Peyer's patch (tissue), 4 donors: ENCODE results near the gene CNTRL.

Source experiments
- POLR2A ChIP-seq, 2 donors: fragments of 450-650 bp; IDR thresholded peaks; one replicate each; pipeline ENCODE4 v1.5.1; 2017; ENCODE audit warnings: antibody characterized with exemption in 2 of 2, mild to moderate bottlenecking in 2 of 2, moderate library complexity in 2 of 2
- TF ChIP-seq, protein P1 (sequence below), 6 experiments: fragments of 450-650 bp in 4 of 6; fragments of 200-600 bp in 2 of 6; sonication (generic) in 1 of 6; IDR thresholded peaks; one replicate each; pipeline ENCODE4 v1.5.1; 2017 to 2019; ENCODE audit warnings: antibody characterized with exemption in 6 of 6, mild to moderate bottlenecking in 3 of 6, moderate library complexity in 1 of 6

DNA sequence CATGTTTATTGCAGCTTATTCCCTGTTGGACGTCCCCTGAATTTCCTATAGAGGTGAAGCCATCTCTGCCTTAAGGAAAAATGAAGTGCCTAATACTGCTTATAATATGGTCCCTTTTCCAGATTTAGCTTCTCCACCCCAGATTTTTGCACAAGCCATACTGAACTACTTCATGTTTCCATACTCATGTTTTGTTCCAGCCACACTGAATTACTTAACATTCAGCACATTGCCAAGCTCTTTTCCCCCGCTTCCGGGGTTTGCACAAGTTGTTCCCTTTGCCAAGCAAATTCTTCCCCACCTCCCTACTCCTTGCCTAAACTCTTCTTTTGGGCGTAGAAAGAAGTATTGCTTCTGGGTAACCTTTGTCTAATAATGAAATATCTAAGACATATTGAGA, 1.7 kb upstream of the CNTRL start:
- TF ChIP-seq, protein P1, sequence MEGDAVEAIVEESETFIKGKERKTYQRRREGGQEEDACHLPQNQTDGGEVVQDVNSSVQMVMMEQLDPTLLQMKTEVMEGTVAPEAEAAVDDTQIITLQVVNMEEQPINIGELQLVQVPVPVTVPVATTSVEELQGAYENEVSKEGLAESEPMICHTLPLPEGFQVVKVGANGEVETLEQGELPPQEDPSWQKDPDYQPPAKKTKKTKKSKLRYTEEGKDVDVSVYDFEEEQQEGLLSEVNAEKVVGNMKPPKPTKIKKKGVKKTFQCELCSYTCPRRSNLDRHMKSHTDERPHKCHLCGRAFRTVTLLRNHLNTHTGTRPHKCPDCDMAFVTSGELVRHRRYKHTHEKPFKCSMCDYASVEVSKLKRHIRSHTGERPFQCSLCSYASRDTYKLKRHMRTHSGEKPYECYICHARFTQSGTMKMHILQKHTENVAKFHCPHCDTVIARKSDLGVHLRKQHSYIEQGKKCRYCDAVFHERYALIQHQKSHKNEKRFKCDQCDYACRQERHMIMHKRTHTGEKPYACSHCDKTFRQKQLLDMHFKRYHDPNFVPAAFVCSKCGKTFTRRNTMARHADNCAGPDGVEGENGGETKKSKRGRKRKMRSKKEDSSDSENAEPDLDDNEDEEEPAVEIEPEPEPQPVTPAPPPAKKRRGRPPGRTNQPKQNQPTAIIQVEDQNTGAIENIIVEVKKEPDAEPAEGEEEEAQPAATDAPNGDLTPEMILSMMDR (IDR thresholded peaks at IDR 0.05), result no peak
- no peak for TF ChIP-seq POLR2A (IDR thresholded peaks at IDR 0.05)
